Daoy (cell line): Measurements from ENCODE around the gene GPR160. TPM values are rescaled to one million over a fixed set of nuclear protein-coding genes. Genes with fewer than 3 reads are reported as not detected.

Experiments used
- DNase-seq: peaks from one replicate; pipeline ENCODE4 v3.0.0-alpha.2; 2015; ENCODE audit warnings: low read depth
- total RNA-seq: library from RNA; depleted of rRNA; stranded (reverse); fragments of >200 nt; shearing (Covaris generic); gene quantifications from 2 replicates; pipeline ENCODE4 v1.2.3, GENCODE V29; 2014

Gene GPR160
- total RNA-seq, 1 experiment from 2014 or later = 5.8 TPM

DNA sequence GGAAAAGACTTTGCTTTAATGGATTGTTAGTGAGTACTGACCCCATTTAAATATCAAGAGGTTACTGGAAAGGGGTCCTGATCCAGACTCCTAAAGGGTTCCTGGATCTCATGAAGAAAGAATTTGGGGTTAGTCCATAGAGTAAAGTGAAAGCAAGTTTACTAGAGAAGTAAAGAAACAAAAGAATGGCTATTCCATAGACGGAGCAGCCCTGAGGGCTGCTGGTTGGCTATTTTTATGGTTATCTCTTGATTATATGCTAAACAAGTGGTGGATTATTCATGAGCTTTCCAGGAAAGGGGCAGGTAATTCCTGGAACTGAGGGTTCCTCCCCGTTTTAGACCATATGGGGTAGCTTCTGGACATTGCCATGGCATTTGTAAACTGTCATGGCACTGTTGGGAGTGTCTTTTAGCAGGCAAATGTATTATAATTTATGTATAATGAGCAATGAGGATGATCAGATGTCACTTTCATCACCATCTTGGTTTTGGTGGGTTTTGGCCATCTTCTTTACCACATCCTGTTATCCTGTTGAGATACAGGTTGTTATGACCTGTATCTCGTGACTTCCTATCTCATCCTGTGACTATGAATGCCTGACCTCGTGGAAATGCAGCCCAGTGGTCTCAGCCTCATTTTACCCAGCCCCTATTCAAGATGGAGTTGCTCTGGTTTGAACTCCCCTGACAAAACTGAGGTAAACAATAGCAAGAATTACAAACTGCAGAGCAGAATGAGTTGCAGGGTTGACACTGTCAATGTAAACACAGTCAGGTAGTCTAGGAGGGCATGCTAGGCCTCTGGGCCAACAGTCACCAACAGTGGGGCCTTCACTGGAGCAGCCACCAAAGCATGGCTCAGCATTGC, 10.3 kb upstream of the GPR160 start:
- no peak for DNase-seq

DNA sequence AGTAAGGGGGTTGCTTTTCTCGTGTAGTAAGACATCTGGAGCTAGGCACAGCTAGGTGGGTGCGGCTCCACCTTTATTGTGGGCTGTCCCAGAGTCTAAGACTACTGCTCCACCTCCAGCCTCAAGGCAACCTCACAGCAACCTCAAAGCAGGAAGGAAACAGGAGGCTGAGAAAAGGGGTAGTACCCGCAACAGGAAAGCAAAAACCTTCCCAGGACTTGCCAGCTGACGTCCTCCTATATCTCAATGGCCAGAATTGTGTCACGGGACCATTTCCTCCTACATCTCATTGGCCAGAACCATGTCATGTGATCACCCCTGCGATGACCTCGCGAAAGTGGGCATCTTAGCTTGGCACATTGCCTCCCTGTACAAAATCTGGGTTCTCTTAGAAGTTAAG, 4.3 kb upstream of the GPR160 start:
- no peak for DNase-seq

DNA sequence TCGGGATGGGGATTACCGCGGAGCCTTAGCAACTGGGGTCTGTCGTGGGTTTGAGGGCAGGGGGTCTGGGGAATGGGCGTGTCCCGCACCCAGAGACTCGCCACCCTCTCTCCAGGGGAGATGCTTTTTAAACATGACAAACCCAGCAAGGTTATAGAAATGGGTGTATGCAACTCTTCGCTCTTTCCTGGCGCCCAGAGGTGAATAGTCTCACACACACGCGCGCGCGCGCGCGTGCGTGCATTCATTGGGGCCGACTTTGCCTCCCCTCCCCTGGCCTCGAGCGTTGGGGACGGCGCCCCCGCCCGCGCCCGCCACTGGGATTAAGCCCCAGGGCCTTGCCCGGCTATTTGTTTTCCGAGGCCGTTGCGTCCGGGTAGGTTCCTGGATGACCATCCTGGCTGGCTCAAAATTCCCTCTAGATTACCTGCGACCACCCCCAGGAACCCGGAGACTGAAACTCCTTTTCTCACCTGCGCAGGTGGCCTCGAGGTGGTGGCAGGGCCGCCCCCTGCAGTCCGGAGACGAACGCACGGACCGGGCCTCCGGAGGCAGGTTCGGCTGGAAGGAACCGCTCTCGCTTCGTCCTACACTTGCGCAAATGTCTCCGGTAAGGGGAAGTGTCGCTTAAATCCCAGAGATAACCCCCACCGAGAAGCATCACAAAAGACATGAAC, 777 bp downstream of the GPR160 start:
- DNase-seq = no peak

DNA sequence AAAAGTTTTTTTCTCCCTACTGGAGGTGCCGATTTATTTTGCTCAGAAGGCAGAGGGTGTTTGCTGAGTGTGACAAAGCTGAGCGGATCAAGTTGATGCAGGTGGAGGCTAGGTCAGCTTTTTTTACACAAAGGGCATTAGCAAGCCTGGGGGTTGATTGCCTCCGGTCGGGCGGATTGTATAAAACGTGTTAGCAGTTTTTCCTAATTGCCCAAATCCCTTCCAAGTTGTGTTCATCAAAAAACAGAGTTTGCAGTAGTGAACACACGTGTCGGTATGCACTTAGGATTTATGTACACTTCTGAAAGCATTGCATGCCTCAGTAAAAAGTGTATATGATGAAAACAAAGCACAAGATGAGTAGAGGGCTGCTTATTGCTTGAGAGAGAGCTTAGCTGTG, 2.6 kb downstream of the GPR160 start:
- no peak for DNase-seq

DNA sequence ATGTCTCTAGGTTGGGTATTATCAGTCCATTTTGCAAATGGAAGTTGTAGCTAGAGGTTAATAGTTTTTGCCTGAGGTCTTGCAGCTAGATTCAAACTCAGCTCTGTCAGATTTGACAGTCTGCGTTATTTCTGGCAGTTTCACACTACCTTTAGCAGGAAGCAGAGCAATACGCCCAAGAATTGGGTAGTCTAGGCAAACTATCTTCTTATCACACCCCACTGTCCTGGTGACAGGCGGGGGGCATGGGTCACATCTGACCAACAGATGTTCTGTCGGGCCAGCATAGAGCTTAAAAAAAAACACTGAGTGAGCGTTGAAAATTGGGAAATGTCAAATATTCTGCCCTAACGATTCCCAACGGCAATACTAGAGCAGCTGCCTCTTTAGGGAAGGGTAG, 5.7 kb downstream of the GPR160 start:
- no peak for DNase-seq

DNA sequence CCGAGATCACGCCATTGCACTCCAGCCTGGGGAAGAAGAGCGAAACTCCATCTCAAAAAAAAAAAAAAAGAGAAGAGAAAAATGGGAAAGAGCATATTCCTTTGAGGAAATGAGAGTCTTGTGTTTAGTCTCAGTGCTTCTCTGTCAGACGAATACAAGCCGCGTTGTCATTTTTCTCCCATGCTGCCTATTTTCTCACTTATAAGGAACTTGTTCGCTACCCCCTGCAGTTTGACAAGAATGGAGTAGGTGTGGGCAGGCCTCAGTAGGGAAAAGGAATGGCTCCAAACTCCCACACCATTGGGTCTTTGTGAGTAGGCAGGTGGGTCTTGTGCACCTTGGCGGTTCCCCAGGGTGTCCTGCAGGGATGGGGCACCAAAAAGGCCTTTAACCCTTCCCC, 6.5 kb downstream of the GPR160 start:
- no peak for DNase-seq

DNA sequence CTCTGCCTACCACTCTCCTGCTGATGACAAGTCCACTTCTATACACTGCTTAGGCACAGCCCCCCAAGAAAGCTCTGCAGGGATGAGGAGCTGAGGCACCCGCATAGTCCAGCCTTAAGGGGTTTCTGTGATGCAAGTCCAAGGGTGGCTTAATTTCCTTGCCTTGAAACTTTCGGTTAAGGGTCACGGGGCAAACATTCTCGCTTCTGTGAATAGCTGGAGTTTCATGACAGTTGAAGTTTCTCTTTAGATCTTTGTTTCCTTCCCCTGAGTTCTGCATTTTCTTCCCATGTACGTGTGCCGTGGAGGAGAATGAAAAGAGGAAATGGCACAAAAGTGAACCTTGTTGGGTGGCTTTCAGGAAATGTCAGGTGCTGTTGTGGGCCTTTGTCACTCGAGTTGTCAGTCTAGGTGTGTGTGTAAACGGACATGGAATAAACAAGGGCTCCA, 7.0 kb downstream of the GPR160 start:
- no peak for DNase-seq

DNA sequence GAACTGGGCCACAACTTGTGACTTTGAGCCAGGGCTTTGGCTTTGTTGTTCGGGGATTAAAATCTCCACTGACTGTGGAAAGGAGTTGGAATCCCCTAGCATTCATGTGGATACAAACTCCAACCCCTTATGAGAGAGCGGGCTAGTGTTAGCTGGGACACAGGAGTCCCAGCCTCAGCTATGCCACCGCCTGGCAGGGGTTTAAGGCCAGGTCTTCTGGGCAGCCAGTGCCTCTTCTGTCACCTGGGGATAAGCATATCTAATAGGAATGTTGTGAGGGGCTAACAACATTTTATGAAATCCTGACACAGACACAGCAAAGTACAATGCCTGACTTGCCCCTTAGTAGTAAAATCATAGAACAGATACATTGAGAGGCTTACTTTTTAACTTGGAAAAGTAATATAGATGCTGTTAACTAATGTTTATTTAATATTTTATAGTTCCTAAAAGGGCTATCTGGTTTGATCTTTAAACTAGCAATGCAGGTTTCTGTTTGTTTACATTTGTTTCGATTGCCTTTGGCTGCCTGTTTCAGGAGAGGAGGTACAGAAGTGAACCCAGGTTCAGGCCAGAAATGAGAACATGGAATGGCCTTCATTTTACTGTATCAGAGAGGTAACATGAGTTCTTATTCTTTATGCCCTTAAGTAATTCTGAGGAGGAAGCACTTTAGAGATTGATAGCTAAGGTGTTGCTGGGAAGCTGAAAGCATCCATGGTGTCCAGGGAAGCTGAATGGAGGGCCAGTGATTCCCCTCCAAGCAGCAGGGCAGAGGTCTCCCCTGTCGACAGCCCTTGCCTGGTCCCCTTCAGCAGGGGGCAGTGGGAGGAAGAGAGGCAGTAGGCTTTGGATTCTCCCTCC, 8.7 kb downstream of the GPR160 start:
- DNase-seq = no peak

DNA sequence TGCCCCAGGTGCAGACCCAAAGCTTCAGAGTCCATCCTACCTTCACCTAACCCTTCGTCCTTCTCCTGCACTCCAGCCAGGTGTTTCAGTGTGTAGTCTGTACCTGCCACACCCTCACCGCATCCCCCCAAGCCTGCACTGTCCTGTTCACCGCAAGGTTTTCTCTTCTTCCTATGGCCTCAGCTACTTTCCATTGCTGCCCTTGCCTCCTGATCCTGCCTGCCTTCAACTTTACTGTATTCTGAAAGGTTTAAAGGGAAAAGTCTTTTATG, 9.3 kb downstream of the GPR160 start:
- DNase-seq = no peak

DNA sequence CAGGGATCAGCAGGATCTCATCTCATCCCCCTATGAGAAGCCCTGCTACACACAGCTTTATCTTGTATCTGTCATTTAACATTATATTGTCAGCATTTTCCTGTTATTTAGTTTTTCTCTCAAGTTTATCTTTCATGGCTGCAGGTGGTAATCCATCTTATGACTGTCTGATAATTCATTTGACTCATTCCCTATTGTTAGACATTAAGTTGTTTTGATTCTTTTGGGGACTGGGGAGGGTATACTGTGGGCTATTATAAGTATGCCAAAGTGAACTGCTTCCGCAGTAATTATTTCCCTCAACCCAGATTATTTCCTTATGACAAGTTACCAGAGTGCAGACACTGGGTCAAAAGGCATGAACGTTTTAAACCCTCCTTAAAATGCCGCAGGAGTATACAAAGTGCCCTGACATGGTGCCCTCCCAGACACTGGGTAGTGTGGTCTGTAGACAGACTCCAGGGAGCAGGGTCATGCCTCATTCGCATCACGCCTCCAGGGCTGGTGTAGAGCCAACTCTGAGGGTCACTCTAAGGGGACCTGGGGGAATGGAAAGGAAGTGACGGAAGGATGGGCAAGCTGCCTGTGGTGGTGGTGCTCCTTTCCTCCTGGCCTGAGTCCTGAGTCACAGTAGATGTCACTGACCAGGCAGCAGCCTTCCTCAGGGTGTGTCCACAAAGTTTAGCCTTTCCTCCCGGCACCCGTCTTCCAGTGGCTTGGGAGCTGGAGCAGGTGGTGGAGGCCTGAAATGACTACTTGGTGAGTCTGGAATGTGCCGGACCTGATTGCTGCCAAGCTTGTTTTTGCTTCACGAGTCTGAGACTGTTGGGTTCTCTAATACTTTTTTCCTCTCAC, 11.6 kb downstream of the GPR160 start:
- DNase-seq = peak; percentile 77

DNA sequence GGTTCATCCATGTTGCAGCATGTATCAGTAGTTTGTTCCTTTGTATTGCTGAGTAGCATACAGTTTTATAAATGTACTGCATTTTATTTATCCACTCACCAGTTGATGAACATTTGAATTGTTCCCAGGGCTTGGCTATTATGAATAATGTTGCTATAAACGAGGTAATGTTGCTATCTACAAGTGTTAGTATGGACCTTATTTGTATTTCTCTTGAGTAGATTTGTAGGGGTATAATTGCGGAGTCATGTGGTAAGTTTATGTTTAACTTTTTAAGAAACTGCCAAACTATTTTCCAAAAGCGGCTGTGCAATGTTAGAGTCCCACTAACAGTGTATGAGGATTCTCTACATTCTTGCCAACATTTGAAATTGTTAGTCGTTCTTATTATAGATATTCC, 13.0 kb downstream of the GPR160 start:
- DNase-seq = no peak

DNA sequence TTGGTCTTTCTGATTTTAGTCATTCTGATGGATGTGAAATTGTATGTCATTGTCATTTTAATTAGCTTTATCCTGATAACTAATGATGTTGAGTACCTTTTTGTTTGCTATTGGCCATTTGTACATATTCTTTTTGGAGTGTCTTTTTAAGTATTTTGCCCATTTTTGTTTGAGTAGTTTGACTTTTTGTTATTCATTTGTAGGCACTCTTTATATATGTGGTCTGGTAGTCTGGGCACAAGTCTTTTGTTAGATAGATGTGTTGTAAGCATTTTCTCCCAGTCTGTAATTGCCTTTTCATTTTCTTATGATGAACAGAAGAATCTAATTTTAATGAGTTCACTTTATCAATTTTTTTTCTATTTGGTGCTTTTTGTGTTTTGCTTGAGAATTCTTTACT, 14.6 kb downstream of the GPR160 start:
- DNase-seq = no peak

DNA sequence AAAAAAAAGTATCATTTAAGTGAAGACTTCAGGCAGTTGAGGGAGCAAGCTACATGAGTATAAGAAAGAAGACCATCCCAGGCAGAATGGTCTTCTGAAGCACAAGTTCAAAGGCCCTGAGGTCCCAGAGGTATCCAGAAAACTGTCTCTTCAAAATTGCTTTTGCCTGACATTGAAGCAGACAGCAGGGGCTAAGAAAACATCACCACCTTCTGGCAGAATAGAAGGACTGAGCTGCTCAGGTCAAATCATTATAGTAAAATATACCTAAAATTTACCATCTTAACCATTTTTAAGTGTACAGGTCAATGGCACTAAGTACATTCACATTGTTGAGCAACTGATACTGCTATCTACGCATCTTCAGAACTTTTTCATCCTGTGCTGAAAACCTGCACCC, 16.4 kb downstream of the GPR160 start:
- no peak for DNase-seq

DNA sequence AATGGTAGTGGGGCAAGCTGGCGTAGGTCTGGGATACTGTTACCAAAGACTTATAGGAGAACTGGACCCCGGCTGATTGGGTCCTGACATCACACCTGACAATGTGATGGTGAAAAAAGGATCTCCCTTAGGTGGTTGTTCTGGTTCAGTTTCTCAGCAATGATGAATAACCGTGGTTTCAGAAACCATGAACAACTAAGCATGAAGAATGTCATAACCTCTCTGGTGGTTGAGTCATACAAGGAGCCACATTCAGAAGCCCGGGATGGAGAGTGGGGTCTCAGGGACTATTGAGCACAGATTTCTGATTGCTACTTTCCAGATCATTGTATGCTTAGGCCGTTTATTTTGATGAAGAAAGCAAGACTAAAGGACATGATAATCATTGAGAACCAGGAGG, 17.4 kb downstream of the GPR160 start:
- DNase-seq = peak; percentile 21

DNA sequence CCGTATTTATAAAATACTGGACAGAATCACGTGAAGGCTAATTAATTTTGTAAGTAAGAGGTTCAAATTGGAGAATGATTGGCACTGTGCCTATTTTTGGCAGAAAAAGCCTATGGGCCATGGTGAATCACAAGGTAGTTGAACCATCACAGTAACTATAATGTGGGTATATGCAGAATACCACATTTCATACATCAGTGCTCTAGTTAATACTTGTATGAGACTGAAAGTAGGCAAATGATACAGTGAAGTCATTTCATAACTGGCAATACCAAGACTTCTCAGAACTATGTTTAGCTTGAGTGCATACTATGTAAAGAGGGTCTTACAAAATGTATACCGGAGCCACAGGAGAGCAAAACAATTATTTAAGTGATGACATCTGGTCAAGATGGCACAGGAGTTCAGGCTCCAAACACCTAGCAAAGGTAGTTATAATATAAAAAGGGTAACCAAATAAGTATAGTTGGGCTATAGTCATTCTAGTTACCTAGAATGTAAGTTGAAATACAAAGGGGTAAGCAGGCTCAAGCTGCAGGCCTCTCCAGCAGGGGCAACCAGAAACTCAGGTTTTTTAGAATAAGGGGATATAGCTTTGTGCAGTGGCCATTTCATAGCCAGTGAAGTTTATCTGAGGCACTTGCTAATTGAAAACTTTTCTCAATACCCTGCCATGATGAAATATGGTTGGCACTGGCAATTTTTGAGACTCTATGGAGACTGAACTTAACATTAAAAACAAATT, 19.1 kb downstream of the GPR160 start:
- DNase-seq = no peak

DNA sequence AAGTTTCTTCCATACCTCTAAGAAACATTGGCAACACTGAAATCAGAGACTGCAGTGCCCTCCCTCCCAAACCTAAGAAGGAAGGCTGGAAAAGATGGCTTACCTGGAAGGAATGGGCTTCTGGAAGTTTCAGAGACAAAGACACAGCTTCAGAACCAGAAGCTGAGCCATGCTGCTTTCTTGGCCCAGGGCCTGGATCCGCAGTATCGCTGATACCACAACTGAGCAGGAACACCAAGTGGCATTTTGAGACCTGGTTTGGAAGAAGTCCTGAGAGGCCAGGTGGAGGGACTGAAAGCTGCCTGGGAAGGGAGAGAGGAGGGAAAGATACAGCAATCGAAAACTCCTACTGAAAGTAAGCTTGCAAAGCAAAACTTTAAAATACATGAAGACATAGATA, 19.8 kb downstream of the GPR160 start:
- DNase-seq = no peak

DNA sequence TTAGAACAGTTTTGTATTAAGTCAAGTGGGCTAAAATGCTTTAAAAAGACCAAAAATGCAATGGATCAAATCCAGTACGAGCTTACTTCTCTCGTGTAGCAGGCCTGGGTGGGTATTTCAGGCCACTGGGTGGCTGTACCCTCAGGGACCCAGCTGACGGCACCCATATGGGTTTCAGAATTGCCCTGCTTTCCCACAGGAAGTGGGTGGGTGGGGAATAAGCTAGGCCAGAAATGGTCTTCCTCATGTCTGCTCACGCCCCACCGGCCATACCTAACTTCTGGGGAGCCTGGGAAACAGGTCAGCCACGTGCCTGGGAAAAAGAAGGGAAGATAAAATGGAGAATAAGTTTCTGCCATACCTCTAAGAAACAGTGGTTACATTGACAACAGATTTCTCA, 20.3 kb downstream of the GPR160 start:
- no peak for DNase-seq

DNA sequence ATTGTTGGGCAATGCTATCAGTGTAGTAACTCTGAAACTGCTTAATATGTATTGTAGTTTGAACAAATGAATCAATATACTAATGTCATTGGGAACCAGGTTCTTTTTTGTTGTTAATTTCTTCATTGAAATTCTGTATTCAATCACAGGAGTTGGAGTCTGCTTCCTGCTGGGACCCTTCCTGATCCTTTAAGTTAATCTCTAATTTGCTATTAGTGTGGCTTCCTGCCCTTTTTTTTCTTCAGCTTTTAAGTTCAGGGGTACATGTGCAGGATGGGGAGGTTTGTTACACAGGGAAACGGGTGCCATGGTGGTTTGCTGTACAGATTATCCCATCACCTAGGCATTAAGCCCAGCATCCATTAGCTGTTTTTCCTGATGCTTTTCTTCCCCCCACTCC, 21.7 kb downstream of the GPR160 start:
- no peak for DNase-seq

DNA sequence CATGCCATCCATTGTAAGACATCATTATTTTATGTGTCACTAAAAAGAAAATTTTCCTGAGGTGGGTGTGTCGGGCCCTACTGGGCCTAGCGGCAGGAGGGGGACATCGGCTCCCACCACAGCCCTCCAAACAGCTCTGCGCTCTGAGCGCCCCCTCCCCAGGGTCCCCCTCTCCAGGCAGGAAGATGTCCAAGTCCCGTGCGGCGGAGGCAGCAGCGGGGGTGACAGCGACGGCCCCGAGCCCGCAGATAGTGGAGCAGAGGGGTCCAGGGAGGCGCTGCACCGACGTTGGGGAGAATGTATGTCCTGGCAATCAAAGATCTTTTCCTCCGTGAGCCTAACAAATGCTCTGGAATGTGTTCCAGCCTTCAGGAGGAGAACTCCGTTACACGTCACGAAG, 24.3 kb downstream of the GPR160 start:
- DNase-seq = no peak

DNA sequence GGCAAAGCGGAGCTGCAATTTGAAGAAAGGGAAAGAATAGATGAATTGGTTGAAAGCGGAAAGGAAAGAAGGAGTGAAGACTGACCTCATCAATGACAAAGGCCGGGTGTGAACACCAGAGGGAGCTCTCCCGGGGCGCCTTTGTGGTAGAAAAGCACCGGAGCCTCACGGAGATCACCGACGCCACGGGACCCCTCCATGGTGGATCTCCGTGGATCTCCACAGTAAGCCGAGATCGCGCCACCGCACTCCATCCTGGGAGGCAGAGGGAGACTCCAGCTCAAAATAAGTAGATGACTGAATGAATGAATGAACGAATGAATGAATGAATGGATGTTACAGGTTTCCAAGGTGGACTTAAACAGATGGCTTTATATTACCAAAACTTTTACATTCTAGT, 25.0 kb downstream of the GPR160 start:
- no peak for DNase-seq

DNA sequence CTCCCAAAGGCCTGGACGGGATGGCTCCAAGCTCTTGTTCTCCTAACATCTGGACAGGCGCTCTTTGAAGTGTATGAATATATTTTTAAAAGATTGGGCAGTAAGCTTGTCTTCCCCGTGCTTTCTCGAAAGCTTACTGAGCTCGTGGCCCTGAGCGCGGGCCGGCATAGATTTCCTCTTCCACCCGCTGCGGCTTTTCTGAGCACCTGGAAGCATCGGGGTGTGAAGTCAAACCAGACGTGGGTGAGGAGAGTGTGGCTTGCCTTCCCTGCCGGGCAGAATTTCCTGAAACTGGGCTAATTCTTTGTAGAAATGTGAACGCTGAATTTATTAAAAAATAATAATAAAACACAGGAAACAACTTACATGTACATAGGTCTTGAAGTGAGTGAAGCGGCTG, 25.9 kb downstream of the GPR160 start:
- DNase-seq = no peak
